Activated CD4-positive, alpha-beta T cell treated with anti-CD3 and anti-CD28 coated beads, Interleukin-2, amount 10 ng/mL, durations not matched to agents 7 days and 5 days (primary cell): ENCODE data around the gene NAV3. TPM values are rescaled to one million over a fixed set of nuclear protein-coding genes. Genes with fewer than 3 reads are reported as not detected.
"Not testable (repeated sequence)": the region's sequence is repeated elsewhere in the genome, so short reads cannot be mapped to it uniquely, and the experiment has no call there.

Experiments
- CTCF ChIA-PET: fragments of 350-600 bp; sonication (Branson Sonifier 250); formaldehyde crosslinking; loops from one replicate; lab custom pipeline; 2021; ENCODE audit warnings: antibody characterized with exemption; lab: Charles Lee
- POLR2A ChIA-PET: fragments of 350-600 bp; sonication (Branson Sonifier 250); formaldehyde crosslinking; loops from one replicate; lab custom pipeline; 2021; ENCODE audit warnings: antibody characterized with exemption; lab: Charles Lee
- DNase-seq: peaks from one replicate; pipeline ENCODE4 v3.0.0-alpha.2; 2020
- H3K27ac Mint-ChIP-seq: one replicate; pipeline ENCODE4 v1.8.0; 2021; ENCODE audit warnings: mild to moderate bottlenecking, moderate library complexity, mixed read lengths
- H3K27me3 Mint-ChIP-seq: one replicate; pipeline ENCODE4 v1.8.0; 2021; ENCODE audit warnings: mixed read lengths
- H3K36me3 Mint-ChIP-seq: one replicate; pipeline ENCODE4 v1.8.0; 2021; ENCODE audit warnings: low read depth, mixed read lengths
- H3K4me1 Mint-ChIP-seq: one replicate; pipeline ENCODE4 v1.8.0; 2021; ENCODE audit warnings: mixed read lengths
- H3K4me3 Mint-ChIP-seq: one replicate; pipeline ENCODE4 v1.8.0; 2021; ENCODE audit warnings: mild to moderate bottlenecking, moderate library complexity, mixed read lengths
- H3K9me3 Mint-ChIP-seq: one replicate; pipeline ENCODE4 v1.8.0; 2021; ENCODE audit warnings: mixed read lengths
- total RNA-seq, 2 experiments: library from RNA; stranded (reverse); gene quantifications; one replicate each; pipeline ENCODE4 v1.2.3, GENCODE V29; 2021

The NAV3 gene
- total RNA-seq, 2 experiments from 2014 or later: not detected

- no peaks in the 10 kb centered on the region for H3K36me3 Mint-ChIP-seq
- ChIA-PET POLR2A (no interaction called here), CTCF (no interaction called here)
- H3K4me1 Mint-ChIP-seq: peaks cover 2% of the 10 kb centered on the region
- no peaks in the 10 kb centered on the region for H3K9me3 Mint-ChIP-seq
- no peak for DNase-seq
- H3K27ac Mint-ChIP-seq: no peak overlapping the region
- no peaks in the 10 kb centered on the region for H3K27me3 Mint-ChIP-seq
- H3K4me3 Mint-ChIP-seq: no peak overlapping the region
These were observed 396.1 kb downstream of the NAV3 start for GRCh38 chr12:78226763-78227162.

DNA sequence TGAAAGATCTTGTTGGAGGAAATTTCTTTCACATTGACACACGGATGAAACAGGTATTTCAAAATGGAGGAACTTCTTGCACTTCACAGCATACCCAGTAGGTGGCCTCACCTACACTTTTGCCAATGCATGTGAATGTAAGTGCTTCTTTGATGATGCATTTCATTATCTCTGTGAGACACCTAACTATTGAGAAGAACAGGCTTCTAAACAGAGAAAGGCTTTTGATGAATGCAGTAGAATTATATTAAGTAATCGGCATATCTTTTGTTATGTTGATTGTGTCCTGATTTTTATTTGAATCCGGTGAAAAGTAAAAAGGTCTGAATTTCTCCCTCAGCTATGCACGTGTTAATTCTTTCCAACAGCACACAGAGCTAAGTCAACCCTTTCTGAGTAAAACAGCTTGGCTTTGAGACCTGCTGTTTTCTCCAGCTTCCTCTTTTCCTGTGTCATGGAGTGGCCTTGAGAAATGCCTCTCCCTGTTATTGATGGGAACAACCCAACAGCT is 399.0 kb downstream of the NAV3 start:
- Mint-ChIP-seq H3K4me1 (peaks cover 2% of the 10 kb centered on the region), H3K27me3 (no peaks in the 10 kb centered on the region), H3K9me3 (no peaks in the 10 kb centered on the region), H3K36me3 (no peaks in the 10 kb centered on the region), H3K27ac (no peak overlapping the region), H3K4me3 (no peak overlapping the region)
- DNase-seq: peak; percentile 35
- ChIA-PET POLR2A (no interaction called here), CTCF (no interaction called here)

DNA sequence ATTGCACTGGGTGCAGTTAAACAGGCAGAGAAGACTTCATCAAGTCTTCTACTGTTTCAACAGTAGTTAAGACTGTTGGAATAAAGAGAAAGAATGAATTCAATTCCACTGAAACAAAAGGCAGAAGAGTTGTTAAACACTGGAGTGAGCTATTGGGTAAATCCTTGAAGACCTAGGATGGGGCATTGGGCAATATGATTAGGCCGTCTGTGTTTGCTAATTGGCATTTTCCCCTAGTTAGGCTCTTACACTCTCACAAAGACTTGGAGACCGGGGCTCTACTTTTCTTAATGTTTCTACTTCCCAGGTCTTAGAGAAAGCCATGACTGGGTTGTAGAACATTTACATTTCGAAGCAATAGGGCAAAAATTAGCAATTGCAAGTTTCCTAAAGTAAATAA is 402.1 kb downstream of the NAV3 start:
- Mint-ChIP-seq H3K27ac (no peak overlapping the region), H3K36me3 (no peaks in the 10 kb centered on the region), H3K4me1 (peaks cover 2% of the 10 kb centered on the region), H3K4me3 (no peak overlapping the region), H3K9me3 (no peaks in the 10 kb centered on the region), H3K27me3 (no peaks in the 10 kb centered on the region)
- ChIA-PET CTCF (no interaction called here), POLR2A (no interaction called here)
- DNase-seq: no peak

GRCh38 chr12:78236264-78236663 is 405.6 kb downstream of the NAV3 start:
- DNase-seq: no peak
- Mint-ChIP-seq H3K27ac (no peak overlapping the region), H3K36me3 (no peaks in the 10 kb centered on the region), H3K4me1 (no peaks in the 10 kb centered on the region), H3K27me3 (no peaks in the 10 kb centered on the region), H3K9me3 (no peaks in the 10 kb centered on the region), H3K4me3 (no peak overlapping the region)
- ChIA-PET CTCF (no interaction called here), POLR2A (no interaction called here)

DNA sequence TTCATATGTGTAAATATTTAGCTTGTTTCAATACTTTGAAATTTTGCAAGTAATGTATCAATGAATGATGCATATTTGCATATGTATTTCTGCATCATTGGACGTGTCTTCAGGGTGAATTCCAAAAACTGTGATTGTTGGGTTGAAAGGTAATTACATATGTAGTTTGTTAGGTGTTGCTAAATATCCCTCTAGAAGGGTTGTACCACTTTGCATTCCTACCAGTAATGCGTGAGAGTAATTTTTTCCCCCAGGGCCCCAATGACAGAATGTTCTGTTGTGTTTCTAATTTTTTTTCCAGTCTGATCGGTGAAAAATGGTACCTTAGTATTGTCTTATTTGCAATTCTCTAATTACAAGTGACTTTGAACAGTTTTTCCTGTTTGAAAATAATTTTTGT is 408.9 kb downstream of the NAV3 start:
- no peak overlapping the region for H3K27ac Mint-ChIP-seq
- POLR2A ChIA-PET: no interaction called here
- CTCF ChIA-PET: no interaction called here
- H3K27me3 Mint-ChIP-seq: no peaks in the 10 kb centered on the region
- no peaks in the 10 kb centered on the region for H3K4me1 Mint-ChIP-seq
- no peak overlapping the region for H3K4me3 Mint-ChIP-seq
- no peaks in the 10 kb centered on the region for H3K36me3 Mint-ChIP-seq
- H3K9me3 Mint-ChIP-seq: no peaks in the 10 kb centered on the region
- no peak for DNase-seq

DNA sequence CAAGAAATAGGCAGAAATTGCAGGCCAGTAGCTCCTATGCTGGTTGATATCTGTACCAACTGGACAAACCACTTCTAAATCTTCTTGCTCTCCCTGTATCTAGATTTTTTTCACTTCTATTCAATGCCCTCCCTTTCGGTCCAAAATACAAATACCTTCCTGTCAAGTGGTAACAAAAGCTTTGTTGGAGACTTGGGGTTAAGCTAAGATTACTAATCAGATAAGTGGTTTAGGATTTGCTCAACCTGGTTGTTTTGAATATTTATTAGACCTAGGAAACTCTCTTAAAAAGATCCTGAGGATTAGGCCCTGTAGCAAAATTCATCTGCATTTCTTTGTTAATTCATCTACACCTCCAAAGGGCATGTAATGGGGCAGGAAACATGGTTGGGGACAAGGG is 410.1 kb downstream of the NAV3 start:
- no peaks in the 10 kb centered on the region for H3K9me3 Mint-ChIP-seq
- no peak overlapping the region for H3K4me3 Mint-ChIP-seq
- H3K36me3 Mint-ChIP-seq: no peaks in the 10 kb centered on the region
- no peak for DNase-seq
- H3K27me3 Mint-ChIP-seq: no peaks in the 10 kb centered on the region
- CTCF ChIA-PET: no interaction called here
- no peaks in the 10 kb centered on the region for H3K4me1 Mint-ChIP-seq
- H3K27ac Mint-ChIP-seq: no peak overlapping the region
- POLR2A ChIA-PET: no interaction called here

- Mint-ChIP-seq H3K27ac (no peak overlapping the region), H3K4me3 (no peak overlapping the region), H3K4me1 (no peaks in the 10 kb centered on the region), H3K36me3 (no peaks in the 10 kb centered on the region), H3K27me3 (no peaks in the 10 kb centered on the region), H3K9me3 (no peaks in the 10 kb centered on the region)
- DNase-seq: no peak
- ChIA-PET CTCF (no interaction called here), POLR2A (no interaction called here)
These were observed 410.8 kb downstream of the NAV3 start for GRCh38 chr12:78241446-78241845.

DNA sequence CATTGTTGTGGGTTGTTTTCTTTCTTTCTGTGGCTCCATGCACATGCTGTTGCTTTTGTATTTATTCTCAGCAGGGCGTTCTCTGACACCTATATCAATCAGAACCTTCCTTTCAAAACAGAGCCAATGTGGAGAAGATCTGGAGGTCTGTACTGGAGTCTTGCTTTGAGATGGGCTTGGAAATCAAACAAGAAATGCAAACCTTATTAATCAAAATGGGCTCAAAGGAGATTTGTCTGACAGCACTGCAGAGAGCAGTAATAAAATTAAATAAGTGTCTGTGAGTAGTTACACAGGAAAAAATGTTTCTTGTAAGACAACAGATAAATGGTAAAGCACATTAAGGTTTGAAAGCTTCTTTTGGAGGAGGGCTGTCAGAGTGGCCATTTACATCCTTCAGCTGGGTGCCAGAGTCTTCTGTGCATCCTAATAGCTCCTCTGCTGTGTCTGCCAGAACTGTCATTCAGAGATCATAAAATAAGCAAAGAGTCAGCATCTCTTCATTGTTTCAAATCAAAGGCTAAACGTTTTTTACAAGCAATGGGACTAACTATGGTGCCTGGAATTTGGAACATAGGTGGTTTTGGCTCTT is 414.3 kb downstream of the NAV3 start:
- Mint-ChIP-seq H3K4me3 (no peak overlapping the region), H3K9me3 (no peaks in the 10 kb centered on the region), H3K36me3 (no peaks in the 10 kb centered on the region), H3K4me1 (no peaks in the 10 kb centered on the region), H3K27me3 (no peaks in the 10 kb centered on the region), H3K27ac (no peak overlapping the region)
- DNase-seq: no peak
- ChIA-PET POLR2A (no interaction called here), CTCF (no interaction called here)

- no peak for DNase-seq
- POLR2A ChIA-PET: no interaction called here
- Mint-ChIP-seq H3K4me1 (no peaks in the 10 kb centered on the region), H3K36me3 (no peaks in the 10 kb centered on the region), H3K27me3 (no peaks in the 10 kb centered on the region), H3K27ac (no peak overlapping the region), H3K9me3 (no peaks in the 10 kb centered on the region), H3K4me3 (no peak overlapping the region)
- CTCF ChIA-PET: no interaction called here
These were observed 417.6 kb downstream of the NAV3 start for GRCh38 chr12:78248321-78248720.

DNA sequence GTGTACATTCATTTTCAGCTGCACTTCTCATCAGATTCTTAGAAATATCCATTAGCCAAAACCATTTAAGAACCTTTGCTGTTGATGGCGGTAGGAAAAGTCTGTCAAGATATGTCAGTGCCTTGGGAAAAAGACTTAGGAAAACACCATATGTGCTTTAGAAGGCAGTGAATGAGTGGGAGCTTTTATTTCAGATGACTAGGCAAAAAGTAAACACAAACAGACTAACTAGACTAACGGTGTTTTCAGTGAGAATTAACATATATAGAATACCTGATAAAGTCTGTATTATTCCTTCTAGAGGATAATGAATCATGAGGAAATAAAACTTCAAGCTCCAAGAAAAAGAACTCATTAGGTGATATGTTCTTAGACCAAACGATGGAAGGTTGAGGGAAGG is 418.9 kb downstream of the NAV3 start:
- POLR2A ChIA-PET: no interaction called here
- Mint-ChIP-seq H3K27me3 (no peaks in the 10 kb centered on the region), H3K36me3 (no peaks in the 10 kb centered on the region), H3K4me1 (no peaks in the 10 kb centered on the region), H3K9me3 (no peaks in the 10 kb centered on the region), H3K27ac (no peak overlapping the region), H3K4me3 (no peak overlapping the region)
- DNase-seq: no peak
- CTCF ChIA-PET: no interaction called here

DNA sequence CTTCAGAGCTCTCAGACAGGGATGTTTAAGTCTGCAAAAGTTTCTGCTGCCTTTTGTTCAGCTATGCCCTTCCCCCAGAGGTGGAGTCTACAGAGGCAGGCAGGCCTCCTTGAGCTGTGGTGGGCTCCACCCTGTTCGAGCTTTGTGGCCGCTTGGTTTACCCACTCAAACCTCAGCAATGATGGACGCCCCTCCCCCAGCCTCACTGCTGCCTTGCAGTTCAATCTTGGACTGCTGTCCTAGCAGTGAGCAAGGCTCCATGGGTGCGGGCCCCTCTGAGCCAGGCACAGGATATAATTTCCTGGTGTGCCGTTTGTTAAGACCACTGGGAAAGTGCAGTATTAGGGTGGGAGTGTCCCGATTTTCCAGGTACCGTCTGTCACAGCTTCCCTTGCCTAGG is 427.0 kb downstream of the NAV3 start:
- H3K4me1 Mint-ChIP-seq, DNase-seq, H3K27ac Mint-ChIP-seq, H3K4me3 Mint-ChIP-seq, POLR2A ChIA-PET, CTCF ChIA-PET, H3K27me3 Mint-ChIP-seq, H3K36me3 Mint-ChIP-seq, H3K9me3 Mint-ChIP-seq: not testable (repeated sequence)

DNA sequence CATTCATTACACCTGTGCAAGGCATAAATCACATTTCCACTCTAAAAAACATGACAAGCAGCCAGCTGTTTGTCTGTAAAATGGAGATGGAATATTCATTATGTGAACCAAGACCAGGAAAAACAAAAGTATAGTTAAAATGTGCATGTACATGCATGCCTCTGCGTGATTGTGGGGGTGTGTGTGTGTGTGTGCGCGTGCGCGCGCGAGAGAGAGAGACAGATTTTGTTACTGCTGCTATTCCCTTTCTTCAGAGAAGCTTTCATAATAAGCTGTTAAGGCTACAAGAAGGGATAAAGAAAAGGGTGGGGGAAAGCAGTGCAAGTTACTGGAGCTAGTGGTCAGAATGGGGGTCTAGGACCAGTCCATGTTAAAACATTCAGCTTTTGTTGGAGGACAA is 430.3 kb downstream of the NAV3 start:
- no peak for DNase-seq
- H3K27ac Mint-ChIP-seq: no peak overlapping the region
- H3K9me3 Mint-ChIP-seq: no peaks in the 10 kb centered on the region
- no peaks in the 10 kb centered on the region for H3K4me1 Mint-ChIP-seq
- no peaks in the 10 kb centered on the region for H3K27me3 Mint-ChIP-seq
- no peak overlapping the region for H3K4me3 Mint-ChIP-seq
- no peaks in the 10 kb centered on the region for H3K36me3 Mint-ChIP-seq
- ChIA-PET CTCF (no interaction called here), POLR2A (no interaction called here)

DNA sequence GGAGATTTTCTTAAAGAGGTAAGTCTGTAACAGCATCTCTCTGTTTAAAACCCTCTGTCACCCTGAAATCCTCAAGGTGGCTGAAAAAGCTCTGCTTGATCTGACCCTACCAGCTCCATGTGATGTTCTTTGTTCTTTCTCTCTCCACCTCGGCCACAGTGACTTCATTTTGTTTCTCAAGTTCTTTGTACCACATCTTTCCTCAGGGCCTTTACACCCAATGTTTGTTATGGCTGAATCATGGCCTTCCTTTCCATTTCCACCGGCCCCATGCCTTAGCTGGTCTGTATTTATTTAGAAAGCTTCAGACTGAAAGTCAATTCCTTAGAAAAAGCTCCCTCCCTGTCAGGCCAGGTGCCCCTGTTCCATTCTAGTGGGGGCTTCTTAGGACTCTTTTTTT is 431.2 kb downstream of the NAV3 start:
- POLR2A ChIA-PET: no interaction called here
- H3K36me3 Mint-ChIP-seq: no peaks in the 10 kb centered on the region
- no peaks in the 10 kb centered on the region for H3K4me1 Mint-ChIP-seq
- no peaks in the 10 kb centered on the region for H3K27me3 Mint-ChIP-seq
- no peak overlapping the region for H3K4me3 Mint-ChIP-seq
- no peak overlapping the region for H3K27ac Mint-ChIP-seq
- DNase-seq: no peak
- H3K9me3 Mint-ChIP-seq: no peaks in the 10 kb centered on the region
- CTCF ChIA-PET: no interaction called here
